ENCODE measurements around the gene DGKA. TPM values are rescaled to one million over a fixed set of nuclear protein-coding genes. Genes with fewer than 3 reads are reported as not detected.

Gene DGKA
- total RNA-seq, 1 donor: 45.8 TPM

- TF ChIP-seq, protein P1, sequence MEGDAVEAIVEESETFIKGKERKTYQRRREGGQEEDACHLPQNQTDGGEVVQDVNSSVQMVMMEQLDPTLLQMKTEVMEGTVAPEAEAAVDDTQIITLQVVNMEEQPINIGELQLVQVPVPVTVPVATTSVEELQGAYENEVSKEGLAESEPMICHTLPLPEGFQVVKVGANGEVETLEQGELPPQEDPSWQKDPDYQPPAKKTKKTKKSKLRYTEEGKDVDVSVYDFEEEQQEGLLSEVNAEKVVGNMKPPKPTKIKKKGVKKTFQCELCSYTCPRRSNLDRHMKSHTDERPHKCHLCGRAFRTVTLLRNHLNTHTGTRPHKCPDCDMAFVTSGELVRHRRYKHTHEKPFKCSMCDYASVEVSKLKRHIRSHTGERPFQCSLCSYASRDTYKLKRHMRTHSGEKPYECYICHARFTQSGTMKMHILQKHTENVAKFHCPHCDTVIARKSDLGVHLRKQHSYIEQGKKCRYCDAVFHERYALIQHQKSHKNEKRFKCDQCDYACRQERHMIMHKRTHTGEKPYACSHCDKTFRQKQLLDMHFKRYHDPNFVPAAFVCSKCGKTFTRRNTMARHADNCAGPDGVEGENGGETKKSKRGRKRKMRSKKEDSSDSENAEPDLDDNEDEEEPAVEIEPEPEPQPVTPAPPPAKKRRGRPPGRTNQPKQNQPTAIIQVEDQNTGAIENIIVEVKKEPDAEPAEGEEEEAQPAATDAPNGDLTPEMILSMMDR (IDR thresholded peaks at IDR 0.05; ENCODE audit: insufficient read depth, low read depth, low read length): no peak
- H3K4me3 ChIP-seq (ENCODE audit: low read depth, low read length): peak within 1 kb of the TSS; percentile 92
- DNase-seq (ENCODE audit: low read depth): peak; percentile 73
Observed at GRCh38 chr12:55966408-55967281, 35.7 kb downstream of the DGKA start, which contains the start of gene CDK2. Gene CDK2 (plus strand): TSS chr12:55966830. CDS start chr12:55967009, 179 bp downstream.

- no peak for DNase-seq (ENCODE audit: low read depth)
- no peak overlapping the region for H3K4me3 ChIP-seq (ENCODE audit: low read depth, low read length)
- TF ChIP-seq, protein P1 (IDR thresholded peaks at IDR 0.05; ENCODE audit: insufficient read depth, low read depth, low read length): no peak
Observed at GRCh38 chr12:55969356-55969755, 38.4 kb downstream of the DGKA start.

DNA sequence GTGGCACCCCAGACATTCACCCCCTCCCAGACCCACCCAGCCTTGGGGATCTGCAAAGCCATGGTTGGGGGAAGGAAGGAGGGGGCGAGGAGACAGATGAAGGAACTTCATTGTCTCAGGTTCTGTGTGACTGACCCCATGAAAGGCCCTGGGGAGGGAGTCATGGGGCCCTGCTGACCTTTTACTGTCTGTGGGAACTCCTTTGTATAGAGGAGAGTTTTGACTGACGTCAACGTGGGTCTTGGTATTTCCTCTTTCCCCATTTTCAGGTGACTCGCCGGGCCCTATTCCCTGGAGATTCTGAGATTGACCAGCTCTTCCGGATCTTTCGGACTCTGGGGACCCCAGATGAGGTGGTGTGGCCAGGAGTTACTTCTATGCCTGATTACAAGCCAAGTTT lies 39.8 kb downstream of the DGKA start:
- TF ChIP-seq, protein P1 (IDR thresholded peaks at IDR 0.05; ENCODE audit: insufficient read depth, low read depth, low read length): no peak
- no peak for DNase-seq (ENCODE audit: low read depth)
- no peak overlapping the region for H3K4me3 ChIP-seq (ENCODE audit: low read depth, low read length)

- peak overlapping the region; percentile 65 for H3K4me3 ChIP-seq (ENCODE audit: low read depth, low read length)
- TF ChIP-seq, protein P1 (IDR thresholded peaks at IDR 0.05; ENCODE audit: insufficient read depth, low read depth, low read length): no peak
- DNase-seq (ENCODE audit: low read depth): peak; percentile 81
Observed at GRCh38 chr12:55972042-55972441, 41.1 kb downstream of the DGKA start.

GRCh38 chr12:55972456-55972855 lies 41.5 kb downstream of the DGKA start:
- TF ChIP-seq, protein P1 (IDR thresholded peaks at IDR 0.05; ENCODE audit: insufficient read depth, low read depth, low read length): no peak
- peak overlapping the region; percentile 65 for H3K4me3 ChIP-seq (ENCODE audit: low read depth, low read length)
- DNase-seq (ENCODE audit: low read depth): no peak

- TF ChIP-seq, protein P1 (IDR thresholded peaks at IDR 0.05; ENCODE audit: insufficient read depth, low read depth, low read length): no peak
- no peak for DNase-seq (ENCODE audit: low read depth)
- peak overlapping the region; percentile 65 for H3K4me3 ChIP-seq (ENCODE audit: low read depth, low read length)
Observed at GRCh38 chr12:55972911-55973598, 42.1 kb downstream of the DGKA start.

All from fibroblast of villous mesenchyme (primary cell).